K562 (cell line): ENCODE measurements around the gene MIDN. TPM values are rescaled to one million over a fixed set of nuclear protein-coding genes. Genes with fewer than 3 reads are reported as not detected.

Source experiments
- ATF7 ChIP-seq: fragments of 450-650 bp; IDR thresholded peaks from 2 replicates; pipeline ENCODE4 v1.7.1; 2014; ENCODE audit warnings: mild to moderate bottlenecking, moderate library complexity
- GATAD2B ChIP-seq: fragments of 450-650 bp; IDR thresholded peaks from 2 replicates; pipeline ENCODE4 v1.6.1; 2017; ENCODE audit warnings: mild to moderate bottlenecking, borderline replicate concordance
- HDGF ChIP-seq: fragments of 450-650 bp; IDR thresholded peaks from 2 replicates; pipeline ENCODE4 v1.6.1; 2016
- JUNB ChIP-seq: fragments of 450-650 bp; formaldehyde crosslinking; conservative IDR thresholded peaks from 2 replicates; pipeline ENCODE4 v1.4.0; 2020; ENCODE audit warnings: mild to moderate bottlenecking
- MXI1 ChIP-seq: IDR thresholded peaks from 2 replicates; pipeline ENCODE4 v1.6.1; 2011; ENCODE audit warnings: low read depth, mild to moderate bottlenecking, improper control_type of control experiment, low read length
- NCOA1 ChIP-seq: fragments of 450-650 bp; IDR thresholded peaks from 2 replicates; pipeline ENCODE4 v1.6.1; 2016; ENCODE audit warnings: low read depth
- NCOA6 ChIP-seq: fragments of 450-650 bp; IDR thresholded peaks from 2 replicates; pipeline ENCODE4 v1.6.1; 2017; ENCODE audit warnings: mild to moderate bottlenecking
- NFIX ChIP-seq: fragments of 250-450 bp; sonication (Bioruptor Pico); IDR thresholded peaks from 2 replicates; pipeline ENCODE4 v1.4.0; 2020; ENCODE audit warnings: low read depth, mild to moderate bottlenecking, moderate library complexity
- REST ChIP-seq, 2 experiments: fragments of 450-650 bp; formaldehyde crosslinking in 1 of 2; IDR thresholded peaks; 2 replicates each; pipeline versions ENCODE4 v1.4.0 to v1.6.1; 2014 to 2020; ENCODE audit warnings: mild to moderate bottlenecking in 2 of 2, borderline replicate concordance in 1 of 2, low read depth in 1 of 2
- RFX1 ChIP-seq: fragments of 450-650 bp; IDR thresholded peaks from 2 replicates; pipeline ENCODE4 v1.6.1; 2016; ENCODE audit warnings: mild to moderate bottlenecking, moderate library complexity
- TEAD4 ChIP-seq, 2 experiments: sonication (generic) in 1 of 2; formaldehyde crosslinking in 1 of 2; IDR thresholded peaks; 2 replicates each; pipeline versions ENCODE4 v1.6.1 to v1.8.0; 2012 to 2022; ENCODE audit warnings: borderline replicate concordance in 1 of 2, inconsistent platforms in 1 of 2, low read length in 1 of 2, mild to moderate bottlenecking in 1 of 2, missing genetic modification reagents in 1 of 2
- THRB ChIP-seq: fragments of 450-650 bp; formaldehyde crosslinking; conservative IDR thresholded peaks from 2 replicates; pipeline ENCODE4 v1.4.0; 2022; ENCODE audit warnings: mild to moderate bottlenecking, missing genetic modification characterization
- ZBTB33 ChIP-seq: sonication (generic); formaldehyde crosslinking; IDR thresholded peaks from 2 replicates; pipeline ENCODE4 v1.8.1; 2023; ENCODE audit warnings: mild to moderate bottlenecking, missing genetic modification reagents
- ZBTB7A ChIP-seq: IDR thresholded peaks from 2 replicates; pipeline ENCODE4 v1.6.1; 2011; ENCODE audit warnings: low read depth, mild to moderate bottlenecking, low read length, moderate library complexity, borderline replicate concordance; ENCODE audit not compliant: control insufficient read depth
- ZNF146 ChIP-seq: IDR thresholded peaks from one replicate; pipeline ENCODE4 v1.6.1; 2018; ENCODE audit warnings: missing compliant biosample characterization; ENCODE audit not compliant: unreplicated experiment
- polyA plus RNA-seq, 8 experiments: library from polyadenylated mRNA; depleted of rRNA in 4 of 8; stranded (reverse) in 5 of 8; unstranded in 3 of 8; fragments of >200 nt; fragmentation: Nextera tagmentation in 2 of 8; fragmentation: Illumina TruSeq in 1 of 8; extraction: Ambion mirVana in 2 of 8; extraction: Trizol in 1 of 8; gene quantifications; 2 replicates each; pipeline versions ENCODE4 v1.2.1 to v1.2.3, GENCODE V29; 2011 to 2014; ENCODE audit warnings: inconsistent platforms in 1 of 8, missing spikeins in 1 of 8
- total RNA-seq, 7 experiments: library from RNA; depleted of rRNA in 6 of 7; stranded (reverse); fragments of >200 nt in 6 of 7; fragmentation: Illumina TruSeq in 2 of 7; extraction: Trizol in 2 of 7; gene quantifications; 2 replicates each; pipeline versions ENCODE4 v1.2.1 to v1.2.3, GENCODE V29; 2011 to 2021; ENCODE audit warnings: low replicate concordance in 1 of 7

MIDN gene
- total and polyA plus RNA-seq, 9 of the 15 experiments (the other 6 are each of a cell fraction or from before 2014, with no cell fraction given), result 0.17 to 120 (median 10.1) TPM

GRCh38 chr19:1264801-1265614 lies 16.6 kb downstream of the MIDN start (continued):
- peak; percentile 26; the same call in 1 of the 2 replicates for TF ChIP-seq REST (IDR thresholded peaks at IDR 0.05; ENCODE audit: borderline replicate concordance)
- no peak for TF ChIP-seq REST (CRISPR knock-in tag; IDR thresholded peaks at IDR 0.05; ENCODE audit: low read depth)
- TF ChIP-seq THRB (CRISPR knock-in tag), result no peak
- peak; percentile 63 for TF ChIP-seq ATF7
- TF ChIP-seq TEAD4 (IDR thresholded peaks at IDR 0.05; ENCODE audit: low read length), result peak; percentile 93
- TF ChIP-seq TEAD4 (CRISPR knock-in tag; IDR thresholded peaks at IDR 0.05; ENCODE audit: borderline replicate concordance), result peak; percentile 97
- peak; percentile 66; the same call in 1 of the 2 replicates for TF ChIP-seq JUNB
- no peak for TF ChIP-seq NCOA6
- TF ChIP-seq GATAD2B, result no peak; the same call in 1 of the 2 replicates
- peak; percentile 41; the same call in 1 of the 2 replicates for TF ChIP-seq ZBTB7A
- TF ChIP-seq NFIX (CRISPR knock-in tag), result no peak
- TF ChIP-seq MXI1, result no peak
- TF ChIP-seq ZNF146 (CRISPR knock-in tag), result no peak
- TF ChIP-seq RFX1, result peak; percentile 87
- no peak for TF ChIP-seq NCOA1
- peak; percentile 95 for TF ChIP-seq HDGF
- TF ChIP-seq ZBTB33 (CRISPR knock-in tag), result peak; percentile 87
